ENCODE measurements around the gene SEMA3F. TPM values are rescaled to one million over a fixed set of nuclear protein-coding genes. Genes with fewer than 3 reads are reported as not detected.
"Not testable (repeated sequence)": the region's sequence is repeated elsewhere in the genome, so short reads cannot be mapped to it uniquely, and the experiment has no call there.

The SEMA3F gene
- total and polyA plus RNA-seq, 2 experiments from 2014 or later: 2.3 to 67.6 TPM

DNA sequence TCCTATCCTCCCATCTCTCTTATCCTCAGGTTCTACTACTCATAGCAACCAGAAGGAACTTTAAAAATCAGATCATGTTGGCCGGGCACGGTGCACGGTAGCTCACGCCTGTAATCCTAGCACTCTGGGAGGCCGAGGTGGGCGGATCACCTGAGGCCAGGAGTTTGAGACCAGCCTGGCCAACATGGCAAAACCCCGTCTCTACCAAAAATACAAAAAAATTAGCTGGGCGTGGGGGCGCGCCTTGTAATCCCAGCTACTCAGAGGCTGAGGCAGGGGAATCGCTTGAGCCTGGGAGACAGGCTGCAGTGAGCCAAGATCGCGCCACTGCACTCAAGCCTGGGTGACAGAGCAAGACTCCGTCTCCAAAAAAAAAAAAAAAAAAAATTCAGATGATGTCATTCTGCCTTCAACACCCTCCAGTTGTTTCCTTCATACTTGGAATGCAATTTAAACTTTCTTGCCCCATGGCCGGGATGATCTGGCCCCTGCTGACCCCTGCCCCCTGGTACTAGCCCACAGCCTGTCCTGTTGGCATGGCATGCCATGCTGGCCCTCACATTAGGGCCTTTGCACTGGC is 73.2 kb downstream of the SEMA3F start:
- not testable (repeated sequence) for DNase-seq (ENCODE audit: low spot score); H3K9me3 Mint-ChIP-seq; H3K9me2 ChIP-seq (ENCODE audit: insufficient read depth); H3K36me3 ChIP-seq (ENCODE audit: insufficient read depth); H3K79me2 ChIP-seq (replicated peaks; ENCODE audit: insufficient read depth); H4K20me1 ChIP-seq (replicated peaks; ENCODE audit: insufficient read depth); ATAC-seq; H3K27me3 ChIP-seq (ENCODE audit: insufficient read depth); H3K36me3 Mint-ChIP-seq (ENCODE audit: low read depth)
- H3K4me1 ChIP-seq (ENCODE audit: insufficient read depth): peaks cover 16% of the 10 kb centered on the region
- H3K27ac ChIP-seq (ENCODE audit: low read depth): peak overlapping the region; percentile 96; the same call in 1 of the 2 replicates
- H2AFZ ChIP-seq: 0 out of 2 replicates have a peak overlapping the region, but pooled peaks have one; percentile 89
- H3K4me3 ChIP-seq: peak overlapping the region; percentile 90
- H3K4me2 ChIP-seq: peak overlapping the region; percentile 81
- H3F3A ChIP-seq (replicated peaks; ENCODE audit: low read depth): peaks cover 12% of the 10 kb centered on the region
- Mint-ChIP-seq H3K27me3 (ENCODE audit: insufficient read depth, low read depth, poor library complexity) (peaks cover 37% of the 10 kb centered on the region), H3K27ac (peak overlapping the region; percentile 96), H3K4me1 (peaks cover 24% of the 10 kb centered on the region), H3K4me3 (peak overlapping the region; percentile 85)

DNA sequence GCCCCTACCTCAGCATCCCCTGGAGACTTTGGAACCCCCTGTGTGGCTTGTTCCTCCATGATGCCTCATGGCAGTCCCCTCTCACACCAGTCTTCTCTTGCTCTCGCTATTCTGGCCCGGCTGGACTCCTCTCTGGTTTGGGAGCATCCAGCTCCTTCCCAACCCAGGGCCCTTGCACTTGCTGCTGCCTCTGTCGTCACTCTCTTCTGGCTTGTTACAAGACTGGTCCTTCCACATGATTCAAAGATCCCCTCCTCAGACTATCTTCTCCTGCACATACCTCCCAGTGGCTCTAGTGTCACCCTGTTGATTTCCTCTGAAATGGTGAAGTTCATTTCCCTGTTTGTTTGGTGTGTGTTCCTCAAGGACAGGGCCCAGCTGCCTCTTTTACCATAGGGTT is 74.4 kb downstream of the SEMA3F start:
- peaks cover 24% of the 10 kb centered on the region for H3K4me1 Mint-ChIP-seq
- H4K20me1 ChIP-seq (replicated peaks; ENCODE audit: insufficient read depth): no peaks in the 10 kb centered on the region
- H3K4me1 ChIP-seq (ENCODE audit: insufficient read depth): peaks cover 16% of the 10 kb centered on the region
- H3K4me3 Mint-ChIP-seq: no peak overlapping the region; the same call in 2 of the 3 replicates
- H3K36me3 ChIP-seq (ENCODE audit: insufficient read depth): no peaks in the 10 kb centered on the region
- no peak overlapping the region for H3K4me3 ChIP-seq
- no peak for ATAC-seq
- no peak overlapping the region for H2AFZ ChIP-seq
- 0 out of 2 replicates have a peak, but pooled peaks cover 6% of the 10 kb centered on the region for H3K79me2 ChIP-seq (replicated peaks; ENCODE audit: insufficient read depth)
- no peaks in the 10 kb centered on the region for H3K9me2 ChIP-seq (ENCODE audit: insufficient read depth)
- no peak overlapping the region for H3K27ac ChIP-seq (ENCODE audit: low read depth)
- no peaks in the 10 kb centered on the region for H3K9me3 Mint-ChIP-seq
- H3F3A ChIP-seq (replicated peaks; ENCODE audit: low read depth): peaks cover 13% of the 10 kb centered on the region
- TF ChIP-seq CREB1 (CRISPR knock-in tag; IDR thresholded peaks at IDR 0.05; ENCODE audit: low read depth): no peak
- H3K36me3 Mint-ChIP-seq (ENCODE audit: low read depth): no peaks in the 10 kb centered on the region
- peaks cover 35% of the 10 kb centered on the region for H3K27me3 Mint-ChIP-seq (ENCODE audit: insufficient read depth, low read depth, poor library complexity)
- peaks cover 4% of the 10 kb centered on the region for H3K27me3 ChIP-seq (ENCODE audit: insufficient read depth)
- no peak overlapping the region for H3K4me2 ChIP-seq
- no peak overlapping the region for H3K27ac Mint-ChIP-seq
- DNase-seq (ENCODE audit: low spot score): no peak

DNA sequence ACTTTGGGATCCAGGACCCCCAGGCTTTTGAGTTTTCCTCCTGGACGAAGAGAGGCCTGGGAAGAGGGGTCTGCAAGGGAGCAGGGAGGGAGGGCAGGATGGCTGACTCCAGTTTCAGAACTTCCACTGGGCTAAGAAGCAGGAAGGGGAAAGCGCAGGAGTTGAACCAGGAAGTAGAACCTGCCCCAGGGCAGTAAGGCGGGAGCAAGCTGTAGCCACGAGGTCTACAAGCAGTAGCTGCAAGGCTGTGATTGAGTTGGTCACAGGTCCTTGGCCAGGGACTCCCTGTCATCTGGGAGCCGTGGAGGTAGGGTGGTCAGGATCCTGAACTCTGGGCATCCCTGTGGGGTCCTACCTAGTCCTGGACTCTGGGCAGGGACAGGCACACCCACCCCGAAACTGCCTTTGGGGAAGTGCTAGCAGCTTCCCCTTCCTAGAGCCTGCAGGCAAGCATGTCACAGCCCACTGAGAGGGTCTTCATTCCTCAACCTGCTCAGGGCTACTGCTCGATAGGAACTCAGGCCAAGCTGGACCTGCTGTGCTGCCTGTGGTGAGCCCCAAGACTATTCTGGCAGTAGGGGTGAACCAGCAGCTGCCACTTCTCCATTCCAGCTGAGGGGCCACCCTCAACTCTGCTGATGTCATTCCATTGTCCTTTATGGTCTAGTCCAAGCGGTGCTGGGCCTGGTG is 75.1 kb downstream of the SEMA3F start:
- H3F3A ChIP-seq (replicated peaks; ENCODE audit: low read depth): peaks cover 17% of the 10 kb centered on the region
- Mint-ChIP-seq H3K4me3 (no peak overlapping the region), H3K27ac (no peak overlapping the region), H3K4me1 (peaks cover 24% of the 10 kb centered on the region), H3K27me3 (ENCODE audit: insufficient read depth, low read depth, poor library complexity) (peaks cover 29% of the 10 kb centered on the region), H3K36me3 (ENCODE audit: low read depth) (no peaks in the 10 kb centered on the region), H3K9me3 (no peaks in the 10 kb centered on the region)
- H3K4me2 ChIP-seq: no peak overlapping the region
- no peak overlapping the region for H2AFZ ChIP-seq
- DNase-seq (ENCODE audit: low spot score) (no peak), ATAC-seq (no peak)
- no peaks in the 10 kb centered on the region for H3K9me2 ChIP-seq (ENCODE audit: insufficient read depth)
- TF ChIP-seq ZNF331 (CRISPR knock-in tag; IDR thresholded peaks at IDR 0.05; ENCODE audit: low read depth) (no peak), NANOG (IDR thresholded peaks at IDR 0.05; ENCODE audit: borderline replicate concordance) (no peak), EZH2phosphoT487 (IDR thresholded peaks at IDR 0.05; ENCODE audit: unreplicated experiment) (no peak), STAT1 (IDR thresholded peaks at IDR 0.05; ENCODE audit: unreplicated experiment) (no peak), CREB1 (CRISPR knock-in tag; IDR thresholded peaks at IDR 0.05; ENCODE audit: low read depth) (no peak), POLR2AphosphoS5 (IDR thresholded peaks at IDR 0.05; ENCODE audit: low read depth) (no peak), EZH2 (IDR thresholded peaks at IDR 0.05; ENCODE audit: low read depth, unreplicated experiment) (no peak), ZNF114 (CRISPR knock-in tag; IDR thresholded peaks at IDR 0.05) (no peak)
- TF ChIP-seq, protein P1, sequence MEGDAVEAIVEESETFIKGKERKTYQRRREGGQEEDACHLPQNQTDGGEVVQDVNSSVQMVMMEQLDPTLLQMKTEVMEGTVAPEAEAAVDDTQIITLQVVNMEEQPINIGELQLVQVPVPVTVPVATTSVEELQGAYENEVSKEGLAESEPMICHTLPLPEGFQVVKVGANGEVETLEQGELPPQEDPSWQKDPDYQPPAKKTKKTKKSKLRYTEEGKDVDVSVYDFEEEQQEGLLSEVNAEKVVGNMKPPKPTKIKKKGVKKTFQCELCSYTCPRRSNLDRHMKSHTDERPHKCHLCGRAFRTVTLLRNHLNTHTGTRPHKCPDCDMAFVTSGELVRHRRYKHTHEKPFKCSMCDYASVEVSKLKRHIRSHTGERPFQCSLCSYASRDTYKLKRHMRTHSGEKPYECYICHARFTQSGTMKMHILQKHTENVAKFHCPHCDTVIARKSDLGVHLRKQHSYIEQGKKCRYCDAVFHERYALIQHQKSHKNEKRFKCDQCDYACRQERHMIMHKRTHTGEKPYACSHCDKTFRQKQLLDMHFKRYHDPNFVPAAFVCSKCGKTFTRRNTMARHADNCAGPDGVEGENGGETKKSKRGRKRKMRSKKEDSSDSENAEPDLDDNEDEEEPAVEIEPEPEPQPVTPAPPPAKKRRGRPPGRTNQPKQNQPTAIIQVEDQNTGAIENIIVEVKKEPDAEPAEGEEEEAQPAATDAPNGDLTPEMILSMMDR (conservative IDR thresholded peaks at IDR 0.05; ENCODE audit: low read depth in 2 of 2): no peak
- TF ChIP-seq, protein P2, sequence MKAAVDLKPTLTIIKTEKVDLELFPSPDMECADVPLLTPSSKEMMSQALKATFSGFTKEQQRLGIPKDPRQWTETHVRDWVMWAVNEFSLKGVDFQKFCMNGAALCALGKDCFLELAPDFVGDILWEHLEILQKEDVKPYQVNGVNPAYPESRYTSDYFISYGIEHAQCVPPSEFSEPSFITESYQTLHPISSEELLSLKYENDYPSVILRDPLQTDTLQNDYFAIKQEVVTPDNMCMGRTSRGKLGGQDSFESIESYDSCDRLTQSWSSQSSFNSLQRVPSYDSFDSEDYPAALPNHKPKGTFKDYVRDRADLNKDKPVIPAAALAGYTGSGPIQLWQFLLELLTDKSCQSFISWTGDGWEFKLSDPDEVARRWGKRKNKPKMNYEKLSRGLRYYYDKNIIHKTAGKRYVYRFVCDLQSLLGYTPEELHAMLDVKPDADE (IDR thresholded peaks at IDR 0.05): no peak
- TF ChIP-seq, protein P3, sequence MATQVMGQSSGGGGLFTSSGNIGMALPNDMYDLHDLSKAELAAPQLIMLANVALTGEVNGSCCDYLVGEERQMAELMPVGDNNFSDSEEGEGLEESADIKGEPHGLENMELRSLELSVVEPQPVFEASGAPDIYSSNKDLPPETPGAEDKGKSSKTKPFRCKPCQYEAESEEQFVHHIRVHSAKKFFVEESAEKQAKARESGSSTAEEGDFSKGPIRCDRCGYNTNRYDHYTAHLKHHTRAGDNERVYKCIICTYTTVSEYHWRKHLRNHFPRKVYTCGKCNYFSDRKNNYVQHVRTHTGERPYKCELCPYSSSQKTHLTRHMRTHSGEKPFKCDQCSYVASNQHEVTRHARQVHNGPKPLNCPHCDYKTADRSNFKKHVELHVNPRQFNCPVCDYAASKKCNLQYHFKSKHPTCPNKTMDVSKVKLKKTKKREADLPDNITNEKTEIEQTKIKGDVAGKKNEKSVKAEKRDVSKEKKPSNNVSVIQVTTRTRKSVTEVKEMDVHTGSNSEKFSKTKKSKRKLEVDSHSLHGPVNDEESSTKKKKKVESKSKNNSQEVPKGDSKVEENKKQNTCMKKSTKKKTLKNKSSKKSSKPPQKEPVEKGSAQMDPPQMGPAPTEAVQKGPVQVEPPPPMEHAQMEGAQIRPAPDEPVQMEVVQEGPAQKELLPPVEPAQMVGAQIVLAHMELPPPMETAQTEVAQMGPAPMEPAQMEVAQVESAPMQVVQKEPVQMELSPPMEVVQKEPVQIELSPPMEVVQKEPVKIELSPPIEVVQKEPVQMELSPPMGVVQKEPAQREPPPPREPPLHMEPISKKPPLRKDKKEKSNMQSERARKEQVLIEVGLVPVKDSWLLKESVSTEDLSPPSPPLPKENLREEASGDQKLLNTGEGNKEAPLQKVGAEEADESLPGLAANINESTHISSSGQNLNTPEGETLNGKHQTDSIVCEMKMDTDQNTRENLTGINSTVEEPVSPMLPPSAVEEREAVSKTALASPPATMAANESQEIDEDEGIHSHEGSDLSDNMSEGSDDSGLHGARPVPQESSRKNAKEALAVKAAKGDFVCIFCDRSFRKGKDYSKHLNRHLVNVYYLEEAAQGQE (IDR thresholded peaks at IDR 0.05; ENCODE audit: unreplicated experiment): no peak
- peaks cover 4% of the 10 kb centered on the region for H3K27me3 ChIP-seq (ENCODE audit: insufficient read depth)
- no peaks in the 10 kb centered on the region for H3K36me3 ChIP-seq (ENCODE audit: insufficient read depth)
- no peak overlapping the region for H3K4me3 ChIP-seq
- peaks cover 16% of the 10 kb centered on the region for H3K4me1 ChIP-seq (ENCODE audit: insufficient read depth)
- H3K79me2 ChIP-seq (replicated peaks; ENCODE audit: insufficient read depth): 0 out of 2 replicates have a peak, but pooled peaks cover 6% of the 10 kb centered on the region
- no peaks in the 10 kb centered on the region for H4K20me1 ChIP-seq (replicated peaks; ENCODE audit: insufficient read depth)
- H3K27ac ChIP-seq (ENCODE audit: low read depth): no peak overlapping the region

Measured in GM23338 (cell line).